Activated B cell treated with CpG ODN at 0.5 μM for 24 hours (primary cell): Measurements from ENCODE around the gene AQP5. TPM values are rescaled to one million over a fixed set of nuclear protein-coding genes. Genes with fewer than 3 reads are reported as not detected.

ENCODE experiments used
- ATAC-seq: fragments of 200-7000 bp; cut with Tn5 transposase; one replicate; pipeline ENCODE4 v1.10.0; 2021; ENCODE audit warnings: low read depth, mild to moderate bottlenecking, moderate library complexity
- CTCF ChIA-PET: fragments of 350-600 bp; sonication (Branson Sonifier 250); formaldehyde crosslinking; loops from one replicate; lab custom pipeline; 2021; ENCODE audit warnings: antibody characterized with exemption; lab: Charles Lee
- POLR2A ChIA-PET: fragments of 350-600 bp; sonication (Branson Sonifier 250); formaldehyde crosslinking; loops from one replicate; lab custom pipeline; 2021; ENCODE audit warnings: antibody characterized with exemption; lab: Charles Lee
- DNase-seq: peaks from one replicate; pipeline ENCODE4 v3.0.0; 2022
- H3K27ac Mint-ChIP-seq: one replicate; pipeline ENCODE4 v1.8.0; 2020; ENCODE audit warnings: mixed read lengths
- H3K27me3 Mint-ChIP-seq: one replicate; pipeline ENCODE4 v1.8.0; 2021; ENCODE audit warnings: mixed read lengths
- H3K36me3 Mint-ChIP-seq: one replicate; pipeline ENCODE4 v1.8.0; 2021; ENCODE audit warnings: low read depth, mixed read lengths
- H3K4me1 Mint-ChIP-seq: one replicate; pipeline ENCODE4 v1.8.0; 2021; ENCODE audit warnings: mixed read lengths
- H3K4me3 Mint-ChIP-seq: one replicate; pipeline ENCODE4 v1.8.0; 2020; ENCODE audit warnings: mild to moderate bottlenecking, mixed read lengths
- H3K9me3 Mint-ChIP-seq: one replicate; pipeline ENCODE4 v1.8.0; 2020; ENCODE audit warnings: mixed read lengths
- CTCF ChIP-seq: fragments of 200-600 bp; IDR thresholded peaks from one replicate; pipeline ENCODE4 v1.8.0; 2022; ENCODE audit warnings: antibody characterized with exemption, mild to moderate bottlenecking
- intact Hi-C: fragments of 100-400 bp; cut with micrococcal nuclease; formaldehyde crosslinking; loops from one replicate; pipeline ENCODE4 v1.15.1; 2024
- total RNA-seq: library from RNA; stranded (reverse); gene quantifications from 2 replicates; pipeline ENCODE4 v1.2.3, GENCODE V29; 2022

Gene AQP5
- total RNA-seq, 1 donor from 2014 or later = not detected

DNA sequence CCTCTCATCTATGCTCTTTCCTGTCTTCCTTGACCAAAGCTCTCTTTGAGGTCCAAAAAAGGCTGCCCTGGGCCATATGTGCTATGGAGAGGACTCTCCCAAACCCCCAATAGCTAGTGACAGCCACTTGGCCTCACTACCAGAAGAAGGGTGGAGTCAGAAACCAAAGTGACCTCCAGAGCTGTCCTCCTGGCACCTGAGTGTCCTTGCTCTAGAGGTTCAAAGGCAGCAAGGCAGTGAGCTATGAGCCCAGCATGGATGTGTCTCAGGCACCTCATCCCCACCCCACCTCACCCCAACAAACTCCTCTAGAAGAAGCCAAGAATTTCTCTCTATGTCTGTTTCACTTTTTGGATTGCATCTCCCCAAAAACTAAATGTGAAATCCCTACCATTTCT, 4.1 kb upstream of the AQP5 start:
- TF ChIP-seq CTCF = no peak
- intact Hi-C loops = no loop called here
- no peaks in the 10 kb centered on the region for H3K36me3 Mint-ChIP-seq
- CTCF ChIA-PET = interaction anchor here (1.4 to 2.3 kb wide), 2 partner anchors 10 to 81 kb away, joined by 3 to 6 read pairs; no protein-coding TSS in a partner anchor
- peaks cover 7% of the 10 kb centered on the region for H3K4me1 Mint-ChIP-seq
- DNase-seq (no peak), ATAC-seq (no peak)
- no peak overlapping the region for H3K27ac Mint-ChIP-seq
- POLR2A ChIA-PET = no interaction called here
- no peak overlapping the region for H3K4me3 Mint-ChIP-seq
- peaks cover 57% of the 10 kb centered on the region for H3K27me3 Mint-ChIP-seq
- no peaks in the 10 kb centered on the region for H3K9me3 Mint-ChIP-seq

- Mint-ChIP-seq H3K4me1 (peaks cover 7% of the 10 kb centered on the region), H3K27ac (no peak overlapping the region), H3K27me3 (peaks cover 63% of the 10 kb centered on the region), H3K4me3 (no peak overlapping the region), H3K36me3 (no peaks in the 10 kb centered on the region), H3K9me3 (no peaks in the 10 kb centered on the region)
- ATAC-seq = no peak
- ChIA-PET POLR2A (no interaction called here), CTCF (interaction anchor here (1.0 kb wide), 1 partner anchor 13 kb away, joined by 4 read pairs; no protein-coding TSS in a partner anchor)
- no peak for TF ChIP-seq CTCF
- no peak for DNase-seq
- intact Hi-C loops = no loop called here
These were observed 1.8 kb upstream of the AQP5 start for GRCh38 chr12:49959685-49960473.

DNA sequence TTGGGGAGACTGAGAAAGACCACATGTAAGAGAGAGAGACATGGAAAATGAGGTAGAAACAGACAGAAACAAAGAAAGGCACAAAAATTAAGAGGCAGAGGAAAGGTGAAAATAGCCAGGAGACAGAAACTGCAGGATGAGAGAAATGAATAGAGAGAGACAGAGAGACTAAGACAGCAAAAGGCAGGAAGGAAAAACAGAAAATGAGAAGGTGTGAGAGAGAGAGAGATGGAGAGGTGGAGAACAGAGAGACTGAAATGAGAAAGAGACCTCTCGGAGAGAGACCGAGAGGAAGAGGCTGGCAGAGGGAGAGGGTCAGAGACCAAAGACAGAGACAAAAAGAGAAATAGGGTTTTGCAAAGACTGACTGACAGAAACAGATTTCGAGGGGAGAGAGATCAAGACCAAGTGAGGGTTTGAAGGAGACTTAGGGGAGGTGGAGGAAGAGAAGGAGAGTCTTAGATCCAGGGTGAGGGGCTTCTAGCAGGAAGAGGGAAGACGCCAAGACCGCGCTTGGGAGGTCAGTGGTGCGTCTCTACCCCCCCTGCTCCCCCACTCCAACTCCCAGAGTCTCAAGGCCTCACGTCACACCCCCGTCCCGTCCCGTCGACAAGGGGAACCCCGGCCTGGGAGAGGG, 1.1 kb upstream of the AQP5 start:
- ChIA-PET CTCF (interaction anchor here (1.0 kb wide), 1 partner anchor 14 kb away, joined by 4 read pairs; no protein-coding TSS in a partner anchor), POLR2A (no interaction called here)
- Mint-ChIP-seq H3K4me3 (peak overlapping the region; percentile 4), H3K27me3 (peaks cover 64% of the 10 kb centered on the region), H3K4me1 (peaks cover 7% of the 10 kb centered on the region), H3K9me3 (no peaks in the 10 kb centered on the region), H3K36me3 (no peaks in the 10 kb centered on the region), H3K27ac (no peak overlapping the region)
- intact Hi-C loops = no loop called here
- TF ChIP-seq CTCF = no peak
- DNase-seq (no peak), ATAC-seq (no peak)

- H3K27me3 Mint-ChIP-seq = peaks cover 61% of the 10 kb centered on the region
- POLR2A ChIA-PET = no interaction called here
- H3K36me3 Mint-ChIP-seq = no peaks in the 10 kb centered on the region
- CTCF ChIA-PET = no interaction called here
- intact Hi-C loops = no loop called here
- H3K4me1 Mint-ChIP-seq = peaks cover 10% of the 10 kb centered on the region
- no peak overlapping the region for H3K27ac Mint-ChIP-seq
- DNase-seq = no peak
- no peak for ATAC-seq
- no peak overlapping the region for H3K4me3 Mint-ChIP-seq
- TF ChIP-seq CTCF = no peak
- no peaks in the 10 kb centered on the region for H3K9me3 Mint-ChIP-seq
These were observed 507 bp downstream of the AQP5 start for GRCh38 chr12:49961993-49962764.
